Smooth muscle cell (in vitro differentiated cells): ENCODE data around the gene SRCAP. TPM values are rescaled to one million over a fixed set of nuclear protein-coding genes. Genes with fewer than 3 reads are reported as not detected.
A peak's percentile ranks its signal among the peaks of the same experiment; 100 is the strongest.

Experiments used
- DNase-seq: peaks from one replicate; lab custom pipeline; 2025; ENCODE audit not compliant: unreplicated experiment; lab: John Stamatoyannopoulos, UW
- H2AFZ ChIP-seq: fragments of 200-600 bp; sonication (generic); 2 replicates; pipeline ENCODE4 v1.6.0; 2016; ENCODE audit warnings: antibody characterized with exemption, low read depth, mild to moderate bottlenecking
- H3F3A ChIP-seq: fragments of 200-600 bp; sonication (generic); 2 replicates; pipeline ENCODE4 v1.6.0; 2017; ENCODE audit warnings: antibody characterized with exemption, low read depth
- H3K27ac ChIP-seq: fragments of 200-600 bp; sonication (generic); 2 replicates; pipeline ENCODE4 v1.5.1; 2016; ENCODE audit warnings: low read depth, mild to moderate bottlenecking
- H3K27me3 ChIP-seq: fragments of 200-600 bp; sonication (generic); 2 replicates; pipeline ENCODE4 v1.6.1; 2016; ENCODE audit warnings: low read depth, mild to moderate bottlenecking
- H3K36me3 ChIP-seq: fragments of 200-600 bp; sonication (generic); 2 replicates; pipeline ENCODE4 v1.5.1; 2016; ENCODE audit warnings: low read depth
- H3K4me1 ChIP-seq: fragments of 200-600 bp; sonication (generic); 2 replicates; pipeline ENCODE4 v1.5.1; 2016; ENCODE audit warnings: low read depth
- H3K4me2 ChIP-seq: fragments of 200-600 bp; sonication (generic); 2 replicates; pipeline ENCODE4 v1.6.0; 2016; ENCODE audit warnings: mild to moderate bottlenecking
- H3K4me3 ChIP-seq: fragments of 200-600 bp; sonication (generic); 2 replicates; pipeline ENCODE4 v1.5.1; 2016; ENCODE audit warnings: mild to moderate bottlenecking
- H3K79me2 ChIP-seq: fragments of 200-600 bp; sonication (generic); 2 replicates; pipeline ENCODE4 v1.6.0; 2016; ENCODE audit warnings: low read depth, mild to moderate bottlenecking
- H3K9ac ChIP-seq: fragments of 200-600 bp; sonication (generic); 2 replicates; pipeline ENCODE4 v1.6.0; 2016; ENCODE audit warnings: low read depth
- H3K9me3 ChIP-seq: fragments of 200-600 bp; sonication (generic); replicated peaks from 2 replicates; pipeline ENCODE4 v1.5.1; 2016; ENCODE audit warnings: low read depth
- H4K20me1 ChIP-seq: fragments of 200-600 bp; sonication (generic); 2 replicates; pipeline ENCODE4 v1.6.0; 2016; ENCODE audit warnings: low read depth
- WGBS: methylation state at CpG from one replicate; pipeline ENCODE4 v1.1.7; 2016; ENCODE audit warnings: low lambda C conversion rate; 5-methylcytosine and 5-hydroxymethylcytosine counted together
- polyA plus RNA-seq: library from polyadenylated mRNA; unstranded; fragments of >200 nt; fragmentation: Nextera tagmentation; extraction: Ambion mirVana; gene quantifications from 2 replicates; pipeline ENCODE4 v1.2.1, GENCODE V29; 2016
- small RNA-seq: library from RNA; depleted of rRNA; stranded (forward); fragments of <200 nt; gene quantifications from one replicate; pipeline ENCODE3, GENCODE V24; 2014
- total RNA-seq: library from RNA; depleted of rRNA; stranded (reverse); fragments of >200 nt; gene quantifications from 2 replicates; pipeline ENCODE4 v1.2.3, GENCODE V29; 2014
- TF ChIP-seq, protein P1 (sequence below): fragments of 200-600 bp; sonication (generic); IDR thresholded peaks from 2 replicates; pipeline ENCODE4 v1.5.1; 2017; ENCODE audit warnings: borderline replicate concordance, mild to moderate bottlenecking, antibody characterized with exemption; ENCODE audit not compliant: insufficient read depth, poor library complexity, severe bottlenecking

Gene SRCAP
- total and polyA plus RNA-seq, 2 experiments from 2014 or later = 9.0 to 14.5 TPM

DNA sequence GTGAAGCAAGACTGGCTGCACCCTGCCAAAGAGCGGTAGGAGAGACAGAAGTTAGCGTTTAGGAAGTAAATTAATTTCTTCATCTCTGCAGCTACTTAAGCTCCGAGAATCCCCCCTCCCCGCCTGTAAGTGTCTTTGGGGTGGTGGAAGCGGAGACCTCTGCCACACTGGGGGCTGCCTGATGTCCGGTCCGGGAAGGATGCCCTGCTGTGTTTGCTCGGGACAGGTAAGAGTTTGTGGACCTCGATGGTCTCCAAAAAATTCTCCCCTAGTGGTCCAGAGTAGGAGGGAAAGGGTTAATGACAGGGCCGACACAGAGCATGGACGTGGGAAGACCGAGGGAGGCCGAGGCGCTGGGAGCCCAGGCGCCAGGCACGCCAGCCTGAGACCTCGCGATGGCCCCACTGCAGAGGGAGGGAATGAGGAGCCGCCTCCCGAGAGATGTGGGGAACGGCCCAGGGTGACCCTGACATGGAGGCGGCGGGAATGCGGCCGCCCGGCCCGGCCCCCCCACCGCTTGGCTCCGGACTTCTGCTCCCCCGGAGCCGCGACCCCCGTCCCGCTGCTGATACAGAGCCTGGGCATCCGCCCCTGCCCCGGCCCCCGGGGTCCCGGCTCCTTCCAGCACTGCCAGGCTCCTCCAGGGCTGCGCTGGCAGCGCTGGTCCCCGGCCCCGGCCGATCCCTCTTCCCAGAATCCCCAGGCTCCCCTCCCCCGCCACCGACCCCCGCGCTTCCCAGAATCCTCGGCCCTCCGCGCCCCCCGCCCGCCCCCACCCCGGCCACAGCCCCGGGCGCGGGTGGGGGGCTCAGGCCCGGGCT, 87.4 kb downstream of the SRCAP start:
- Histone ChIP-seq H3F3A (no peaks in the 10 kb centered on the region), H3K9me3 (no peaks in the 10 kb centered on the region), H3K4me3 (peak overlapping the region; percentile 99), H3K79me2 (peaks cover 32% of the 10 kb centered on the region), H3K9ac (peak overlapping the region; percentile 93), H3K36me3 (no peaks in the 10 kb centered on the region), H3K4me2 (peak overlapping the region; percentile 94), H3K4me1 (peaks cover 14% of the 10 kb centered on the region), H2AFZ (peak overlapping the region; percentile 83), H3K27ac (peak overlapping the region; percentile 79), H4K20me1 (peaks cover 11% of the 10 kb centered on the region), H3K27me3 (no peaks in the 10 kb centered on the region)
- DNase-seq = peak; percentile 43
- TF ChIP-seq, protein P1, sequence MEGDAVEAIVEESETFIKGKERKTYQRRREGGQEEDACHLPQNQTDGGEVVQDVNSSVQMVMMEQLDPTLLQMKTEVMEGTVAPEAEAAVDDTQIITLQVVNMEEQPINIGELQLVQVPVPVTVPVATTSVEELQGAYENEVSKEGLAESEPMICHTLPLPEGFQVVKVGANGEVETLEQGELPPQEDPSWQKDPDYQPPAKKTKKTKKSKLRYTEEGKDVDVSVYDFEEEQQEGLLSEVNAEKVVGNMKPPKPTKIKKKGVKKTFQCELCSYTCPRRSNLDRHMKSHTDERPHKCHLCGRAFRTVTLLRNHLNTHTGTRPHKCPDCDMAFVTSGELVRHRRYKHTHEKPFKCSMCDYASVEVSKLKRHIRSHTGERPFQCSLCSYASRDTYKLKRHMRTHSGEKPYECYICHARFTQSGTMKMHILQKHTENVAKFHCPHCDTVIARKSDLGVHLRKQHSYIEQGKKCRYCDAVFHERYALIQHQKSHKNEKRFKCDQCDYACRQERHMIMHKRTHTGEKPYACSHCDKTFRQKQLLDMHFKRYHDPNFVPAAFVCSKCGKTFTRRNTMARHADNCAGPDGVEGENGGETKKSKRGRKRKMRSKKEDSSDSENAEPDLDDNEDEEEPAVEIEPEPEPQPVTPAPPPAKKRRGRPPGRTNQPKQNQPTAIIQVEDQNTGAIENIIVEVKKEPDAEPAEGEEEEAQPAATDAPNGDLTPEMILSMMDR = no peak
- WGBS = 17% methylated on average over 20 of the region's 57 CpGs

DNA sequence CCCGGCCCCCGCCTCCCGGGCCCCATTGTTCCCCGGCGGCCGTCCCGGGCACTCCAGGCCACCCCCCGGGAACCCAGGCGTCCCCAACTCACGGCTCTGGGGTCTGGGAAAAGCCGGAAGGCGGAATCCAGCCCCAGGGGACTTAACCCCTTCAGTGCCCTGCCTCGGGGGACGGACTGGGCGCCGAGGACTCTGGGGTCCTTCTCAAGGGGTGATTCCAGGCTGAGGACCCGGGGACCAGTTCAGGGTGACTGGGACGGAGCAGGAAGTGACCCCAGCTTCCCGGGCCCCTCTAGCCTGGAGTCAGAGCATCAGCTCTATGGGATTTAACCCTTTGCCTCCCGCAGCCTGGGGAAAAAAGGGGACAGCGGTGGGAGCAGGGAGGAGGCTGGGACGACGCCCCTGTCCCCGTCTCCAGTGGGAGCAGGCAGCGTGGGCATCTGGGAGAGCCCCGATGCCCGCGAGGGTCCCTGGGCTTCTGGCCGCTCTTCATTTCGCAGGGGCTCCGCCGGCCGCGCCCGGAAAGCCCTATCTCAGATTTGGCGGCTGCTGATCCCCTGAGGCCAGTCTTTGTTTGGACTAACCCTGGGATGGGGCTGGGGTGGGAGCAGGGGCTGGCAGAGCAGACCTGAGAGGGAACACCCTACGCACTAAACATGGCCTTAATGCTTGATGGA, 88.1 kb downstream of the SRCAP start, which contains the start of gene ZNF629:
Gene ZNF629 (minus strand): TSS at position 270 of the 677 bp plus-strand sequence. CDS start 2,723 bp downstream, outside the sequence.
- TF ChIP-seq, protein P1 = no peak

DNA sequence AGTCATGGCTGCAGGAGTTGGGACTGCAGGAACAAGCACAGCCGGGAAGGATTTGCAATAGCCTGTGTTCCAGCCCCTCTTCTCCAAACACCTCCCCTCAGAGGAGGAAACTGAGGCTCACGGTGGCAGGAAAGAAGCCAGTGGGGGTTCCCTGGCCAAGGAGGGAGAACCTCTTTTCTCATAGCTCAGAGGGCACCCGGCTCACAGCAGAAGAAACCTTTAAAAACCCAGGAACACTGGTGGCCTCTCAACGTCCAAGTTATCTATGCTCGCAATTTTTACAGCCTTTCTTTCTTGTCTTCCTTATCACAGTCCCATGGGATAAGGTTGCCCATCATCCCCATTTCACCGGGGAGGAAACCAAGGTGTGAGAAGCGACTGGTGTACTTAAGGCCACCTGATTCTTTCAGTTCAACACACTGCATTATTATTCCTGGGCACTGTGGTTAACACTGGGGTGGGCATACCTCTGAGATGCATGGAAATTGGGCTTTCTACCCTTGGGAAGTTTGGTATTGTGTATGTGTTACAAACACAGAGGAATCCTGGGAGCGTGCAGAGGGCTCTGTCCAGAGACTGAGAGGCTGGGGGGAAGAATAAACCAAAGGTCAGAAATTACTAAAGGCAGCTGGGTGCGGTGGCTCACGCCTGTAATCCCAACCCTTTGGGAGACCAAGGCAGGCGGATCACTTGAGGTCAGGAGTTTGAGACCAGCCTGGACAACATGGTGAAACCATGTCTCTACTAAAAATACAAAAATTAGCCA, 88.8 kb downstream of the SRCAP start:
- WGBS = 49% methylated on average over 11 of the region's 11 CpGs
- Histone ChIP-seq H3K9me3 (no peaks in the 10 kb centered on the region), H3K4me2 (peak overlapping the region; percentile 94), H3F3A (no peaks in the 10 kb centered on the region), H3K4me1 (peaks cover 14% of the 10 kb centered on the region), H4K20me1 (peaks cover 11% of the 10 kb centered on the region), H3K9ac (peak overlapping the region; percentile 93), H3K79me2 (peaks cover 32% of the 10 kb centered on the region), H2AFZ (peak overlapping the region; percentile 83), H3K36me3 (no peaks in the 10 kb centered on the region), H3K27me3 (no peaks in the 10 kb centered on the region), H3K27ac (peak overlapping the region; percentile 79), H3K4me3 (peak overlapping the region; percentile 99)
- no peak for DNase-seq
- TF ChIP-seq, protein P1 = no peak

More for the DNA sequence above, 88.1 kb downstream of the SRCAP start, which contains the start of gene ZNF629:
- Histone ChIP-seq H3K9ac (peak within 1 kb of the TSS; percentile 93), H3K27me3 (no peaks in the 10 kb centered on the region), H2AFZ (peak within 1 kb of the TSS; percentile 83), H3K36me3 (no peaks in the 10 kb centered on the region), H4K20me1 (peaks cover 11% of the 10 kb centered on the region), H3K27ac (peak within 1 kb of the TSS; percentile 79), H3F3A (no peaks in the 10 kb centered on the region), H3K4me1 (peaks cover 14% of the 10 kb centered on the region), H3K4me3 (peak within 1 kb of the TSS; percentile 99), H3K9me3 (no peaks in the 10 kb centered on the region), H3K4me2 (peak within 1 kb of the TSS; percentile 94), H3K79me2 (peaks cover 32% of the 10 kb centered on the region)
- DNase-seq = peak; percentile 38
- WGBS = 2% methylated on average over 34 of the region's 37 CpGs

Small RNAs within 50 kb of the gene (small RNA-seq; reads per million reads assigned to genes)
- gene RNU6-1043P (not detected), gene RNU6-416P (not detected), gene SNORA30 (9.3 reads per million, percentile 77 among the genes with 10 or more reads in this experiment)

Other genes starting within 250 kb of the SRCAP start
- gene ITGAL, start 226.4 kb upstream of the SRCAP start, total RNA-seq = not detected in 2 replicates
- gene ITGAL, start 226.4 kb upstream of the SRCAP start, polyA plus RNA-seq = not detected in 2 replicates
- 17.8 and 18.6 TPM in 2 replicates for gene ZNF768, start 172.6 kb upstream of the SRCAP start, total RNA-seq
- 15.4 and 17.5 TPM in 2 replicates for gene ZNF768, start 172.6 kb upstream of the SRCAP start, polyA plus RNA-seq
- gene ZNF747, start 164.3 kb upstream of the SRCAP start, total RNA-seq = 5.6 and 6.3 TPM in 2 replicates
- gene ZNF747, start 164.3 kb upstream of the SRCAP start, polyA plus RNA-seq = 5.7 and 6.9 TPM in 2 replicates
- gene ZNF764, start 140.8 kb upstream of the SRCAP start, total RNA-seq = 1.6 and 5.0 TPM in 2 replicates
- gene ZNF764, start 140.8 kb upstream of the SRCAP start, polyA plus RNA-seq = 4.0 and 6.5 TPM in 2 replicates
- gene ZNF688, start 127.5 kb upstream of the SRCAP start, total RNA-seq = 6.2 and 6.9 TPM in 2 replicates
- gene ZNF688, start 127.5 kb upstream of the SRCAP start, polyA plus RNA-seq = 16.4 and 16.8 TPM in 2 replicates
- gene ZNF785, start 113.5 kb upstream of the SRCAP start, total RNA-seq = 8.1 and 12.9 TPM in 2 replicates
- 3.8 and 6.8 TPM in 2 replicates for gene ZNF785, start 113.5 kb upstream of the SRCAP start, polyA plus RNA-seq
- gene ZNF689, start 88.8 kb upstream of the SRCAP start, total RNA-seq = 9.9 and 10.0 TPM in 2 replicates
- 8.2 and 10.6 TPM in 2 replicates for gene ZNF689, start 88.8 kb upstream of the SRCAP start, polyA plus RNA-seq
- 7.4 and 22.0 TPM in 2 replicates for gene PRR14, start 48.2 kb upstream of the SRCAP start, total RNA-seq
- 16.7 and 26.1 TPM in 2 replicates for gene PRR14, start 48.2 kb upstream of the SRCAP start, polyA plus RNA-seq
- gene FBRS, start 40.7 kb upstream of the SRCAP start, total RNA-seq = 18.3 and 22.3 TPM in 2 replicates
- gene FBRS, start 40.7 kb upstream of the SRCAP start, polyA plus RNA-seq = 21.9 and 25.0 TPM in 2 replicates
- gene PHKG2, start 49.3 kb downstream of the SRCAP start, total RNA-seq = 24.9 and 35.9 TPM in 2 replicates
- gene PHKG2, start 49.3 kb downstream of the SRCAP start, polyA plus RNA-seq = 39.1 and 40.1 TPM in 2 replicates
- 2.2 and 5.2 TPM in 2 replicates for gene CFAP119, start 62.9 kb downstream of the SRCAP start, total RNA-seq
- gene CFAP119, start 62.9 kb downstream of the SRCAP start, polyA plus RNA-seq = 3.0 and 3.5 TPM in 2 replicates
- gene RNF40, start 63.2 kb downstream of the SRCAP start, total RNA-seq = 66.1 and 73.0 TPM in 2 replicates
- 92.5 and 107 TPM in 2 replicates for gene RNF40, start 63.2 kb downstream of the SRCAP start, polyA plus RNA-seq
- gene ZNF629, start 88.0 kb downstream of the SRCAP start, total RNA-seq = 11.2 and 11.6 TPM in 2 replicates
- 13.0 and 13.4 TPM in 2 replicates for gene ZNF629, start 88.0 kb downstream of the SRCAP start, polyA plus RNA-seq
- 27.8 and 34.2 TPM in 2 replicates for gene BCL7C, start 194.9 kb downstream of the SRCAP start, total RNA-seq
- gene BCL7C, start 194.9 kb downstream of the SRCAP start, polyA plus RNA-seq = 68.1 and 76.1 TPM in 2 replicates
- gene CTF1, start 197.4 kb downstream of the SRCAP start, total RNA-seq = 0.76 and 1.7 TPM in 2 replicates
- 8.1 and 8.2 TPM in 2 replicates for gene CTF1, start 197.4 kb downstream of the SRCAP start, polyA plus RNA-seq
- gene FBXL19, start 224.4 kb downstream of the SRCAP start, total RNA-seq = 4.5 and 8.5 TPM in 2 replicates
- 1.3 and 1.6 TPM in 2 replicates for gene FBXL19, start 224.4 kb downstream of the SRCAP start, polyA plus RNA-seq
- 33.7 and 34.9 TPM in 2 replicates for gene ORAI3, start 249.9 kb downstream of the SRCAP start, total RNA-seq
- gene ORAI3, start 249.9 kb downstream of the SRCAP start, polyA plus RNA-seq = 39.4 and 44.0 TPM in 2 replicates